ENCODE data around the gene KCNMB4. TPM values are rescaled to one million over a fixed set of nuclear protein-coding genes. Genes with fewer than 3 reads are reported as not detected.

KCNMB4 gene
- polyA plus RNA-seq, 1 of the 3 experiments (the other 2 are of a cell fraction), result 0.74 TPM

GRCh38 chr12:70354787-70355186, 11.3 kb upstream of the KCNMB4 start:
- ChIA-PET POLR2A (no interaction called here), CTCF (interaction anchor here (1.5 kb wide), 1 partner anchor 11 kb away, joined by 4 read pairs; the partner anchor contains the start of gene KCNMB4)
- Histone ChIP-seq H2AFZ (ENCODE audit: low read depth) (no peak overlapping the region), H3K27ac (ENCODE audit: low read depth in 2 of 2, low read length in 1 of 2) (no peak overlapping the region), H4K20me1 (ENCODE audit: insufficient read depth) (no peaks in the 10 kb centered on the region), H3K27me3 (ENCODE audit: insufficient read depth) (no peaks in the 10 kb centered on the region), H3K9me2 (no peaks in the 10 kb centered on the region), H3K79me2 (ENCODE audit: insufficient read depth) (no peaks in the 10 kb centered on the region), H3K4me3 (ENCODE audit: low read depth in 2 of 2, low read length in 1 of 2) (no peak overlapping the region), H3K36me3 (replicated peaks in 1 of 2; ENCODE audit: control insufficient read depth in 1 of 2, insufficient read depth in 2 of 2, low read length in 1 of 2) (peaks cover 39 to 50% of the 10 kb centered on the region in 2 experiments), H3K9me3 (no peaks in the 10 kb centered on the region), H3F3A (replicated peaks; ENCODE audit: insufficient read depth) (peaks cover 10% of the 10 kb centered on the region), H3K9ac (no peak overlapping the region), H3K4me2 (no peak overlapping the region), H3K4me1 (ENCODE audit: control insufficient read depth in 1 of 2, insufficient read depth in 2 of 2, low read depth in 1 of 2, low read length in 1 of 2) (no peaks in the 10 kb centered on the region; a peak in 1 of 4 replicates)
- DNase-seq, result no peak
- 95% methylated on average over 3 of the region's 3 CpGs for WGBS (ENCODE audit: low lambda C conversion rate)
- TF ChIP-seq YY1 (IDR thresholded peaks at IDR 0.05; ENCODE audit: low read depth) (no peak), REST (IDR thresholded peaks at IDR 0.05; ENCODE audit: low read depth, low read length) (no peak), EZH2phosphoT487 (IDR thresholded peaks at IDR 0.05; ENCODE audit: borderline replicate concordance, low read depth) (no peak), TEAD4 (IDR thresholded peaks at IDR 0.05; ENCODE audit: borderline replicate concordance, insufficient read depth) (no peak), MEF2A (IDR thresholded peaks at IDR 0.05; ENCODE audit: borderline replicate concordance, low read depth) (no peak), NFIC (IDR thresholded peaks at IDR 0.05; ENCODE audit: borderline replicate concordance) (no peak), SMC3 (IDR thresholded peaks at IDR 0.05; ENCODE audit: low read depth, low read length) (no peak), RCOR1 (IDR thresholded peaks at IDR 0.05; ENCODE audit: low read length) (no peak), JUND (IDR thresholded peaks at IDR 0.05) (no peak), MAX (IDR thresholded peaks at IDR 0.05; ENCODE audit: low read depth) (no peak)

DNA sequence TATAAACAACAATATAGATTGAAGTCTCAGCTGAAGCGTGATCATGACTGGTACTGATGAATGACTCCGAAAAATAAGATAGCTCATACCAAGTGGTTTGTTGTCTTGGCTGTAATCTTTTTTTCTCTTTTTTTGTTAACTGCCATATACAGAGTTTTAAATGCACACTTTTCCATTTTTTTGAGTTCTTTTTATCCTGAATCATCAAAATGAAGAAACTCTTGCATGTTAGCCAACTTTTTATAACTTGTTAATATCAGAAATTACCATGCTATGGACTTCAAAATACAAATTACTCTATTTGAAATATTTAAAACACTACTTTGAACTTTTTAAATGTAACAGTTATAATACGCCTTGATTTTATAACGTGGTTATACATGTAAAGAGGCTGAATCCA, 10.1 kb upstream of the KCNMB4 start:
- H2AFZ ChIP-seq (ENCODE audit: low read depth), result no peak overlapping the region
- H3K4me1 ChIP-seq (ENCODE audit: control insufficient read depth in 1 of 2, insufficient read depth in 2 of 2, low read depth in 1 of 2, low read length in 1 of 2), result no peaks in the 10 kb centered on the region; a peak in 1 of 4 replicates
- TF ChIP-seq RFX5 (IDR thresholded peaks at IDR 0.05; ENCODE audit: low read length) (no peak), EP300 (IDR thresholded peaks at IDR 0.05; ENCODE audit: borderline replicate concordance in 1 of 2, low read depth in 1 of 2, low read length in 1 of 2) (no peak), RAD21 (IDR thresholded peaks at IDR 0.05; ENCODE audit: low read length) (no peak), YY1 (IDR thresholded peaks at IDR 0.05; ENCODE audit: low read depth) (no peak), FOXJ3 (CRISPR knock-in tag; IDR thresholded peaks at IDR 0.05) (no peak), SMC3 (IDR thresholded peaks at IDR 0.05; ENCODE audit: low read depth, low read length) (no peak), MAX (IDR thresholded peaks at IDR 0.05; ENCODE audit: low read depth) (no peak)
- TF ChIP-seq, protein P1, sequence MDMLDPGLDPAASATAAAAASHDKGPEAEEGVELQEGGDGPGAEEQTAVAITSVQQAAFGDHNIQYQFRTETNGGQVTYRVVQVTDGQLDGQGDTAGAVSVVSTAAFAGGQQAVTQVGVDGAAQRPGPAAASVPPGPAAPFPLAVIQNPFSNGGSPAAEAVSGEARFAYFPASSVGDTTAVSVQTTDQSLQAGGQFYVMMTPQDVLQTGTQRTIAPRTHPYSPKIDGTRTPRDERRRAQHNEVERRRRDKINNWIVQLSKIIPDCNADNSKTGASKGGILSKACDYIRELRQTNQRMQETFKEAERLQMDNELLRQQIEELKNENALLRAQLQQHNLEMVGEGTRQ (IDR thresholded peaks at IDR 0.05; ENCODE audit: borderline replicate concordance, low read depth, low read length), result no peak
- TF ChIP-seq, protein P2, sequence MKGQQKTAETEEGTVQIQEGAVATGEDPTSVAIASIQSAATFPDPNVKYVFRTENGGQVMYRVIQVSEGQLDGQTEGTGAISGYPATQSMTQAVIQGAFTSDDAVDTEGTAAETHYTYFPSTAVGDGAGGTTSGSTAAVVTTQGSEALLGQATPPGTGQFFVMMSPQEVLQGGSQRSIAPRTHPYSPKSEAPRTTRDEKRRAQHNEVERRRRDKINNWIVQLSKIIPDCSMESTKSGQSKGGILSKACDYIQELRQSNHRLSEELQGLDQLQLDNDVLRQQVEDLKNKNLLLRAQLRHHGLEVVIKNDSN (IDR thresholded peaks at IDR 0.05; ENCODE audit: borderline replicate concordance, low read depth), result no peak
- WGBS (ENCODE audit: low lambda C conversion rate), result 97% methylated on average over 4 of the region's 4 CpGs
- no peaks in the 10 kb centered on the region for H3K9me2 ChIP-seq
- H3K36me3 ChIP-seq (replicated peaks in 1 of 2; ENCODE audit: control insufficient read depth in 1 of 2, insufficient read depth in 2 of 2, low read length in 1 of 2), result peaks cover 33 to 41% of the 10 kb centered on the region in 2 experiments
- H3K79me2 ChIP-seq (ENCODE audit: insufficient read depth), result no peaks in the 10 kb centered on the region
- no peaks in the 10 kb centered on the region for H4K20me1 ChIP-seq (ENCODE audit: insufficient read depth)
- H3K9me3 ChIP-seq, result no peaks in the 10 kb centered on the region
- CTCF ChIA-PET, result interaction anchor here (2.1 kb wide), 1 partner anchor 455 kb away, joined by 5 read pairs; no protein-coding TSS in a partner anchor
- POLR2A ChIA-PET, result no interaction called here
- DNase-seq, result no peak
- no peaks in the 10 kb centered on the region for H3K27me3 ChIP-seq (ENCODE audit: insufficient read depth)
- no peak overlapping the region for H3K4me2 ChIP-seq
- H3K4me3 ChIP-seq (ENCODE audit: low read depth in 2 of 2, low read length in 1 of 2), result no peak overlapping the region
- peaks cover 10% of the 10 kb centered on the region for H3F3A ChIP-seq (replicated peaks; ENCODE audit: insufficient read depth)
- no peak overlapping the region for H3K9ac ChIP-seq
- no peak overlapping the region for H3K27ac ChIP-seq (ENCODE audit: low read depth in 2 of 2, low read length in 1 of 2)
